Measurements from ENCODE around the gene PROSER3.

The PROSER3 gene

GRCh38 chr19:35787227-35787799 is 29.3 kb downstream of the PROSER3 start:
- Histone ChIP-seq H3K36me3 (ENCODE audit: insufficient read depth, low read length) (peaks cover 11% of the 10 kb centered on the region), H3K27ac (ENCODE audit: low read depth, low read length, poor library complexity, severe bottlenecking) (no peak overlapping the region), H4K20me1 (ENCODE audit: insufficient read depth, low read length) (no peaks in the 10 kb centered on the region), H3K4me3 (ENCODE audit: low read depth, low read length, poor library complexity, severe bottlenecking) (no peak overlapping the region), H3K4me2 (ENCODE audit: low read length) (no peak overlapping the region), H3K4me1 (ENCODE audit: insufficient read depth, low read length, severe bottlenecking) (no peaks in the 10 kb centered on the region), H3K27me3 (ENCODE audit: insufficient read depth, low read length) (no peaks in the 10 kb centered on the region), H3K9ac (ENCODE audit: low read length) (no peak overlapping the region), H3K9me3 (ENCODE audit: low read length) (no peaks in the 10 kb centered on the region), H3K9me2 (ENCODE audit: low read depth, low read length) (no peaks in the 10 kb centered on the region), H2AFZ (ENCODE audit: low read length) (no peak overlapping the region), H3K79me2 (ENCODE audit: insufficient read depth, low read length) (no peaks in the 10 kb centered on the region), H3F3A (ENCODE audit: insufficient read depth, low read length) (no peaks in the 10 kb centered on the region; the same call in 1 of the 2 replicates)
- no peak for TF ChIP-seq CTCF (IDR thresholded peaks at IDR 0.05; ENCODE audit: low read length)
- no peak for TF ChIP-seq EZH2 (IDR thresholded peaks at IDR 0.05; ENCODE audit: borderline replicate concordance, low read length)

- no peak overlapping the region for H3K9ac ChIP-seq (ENCODE audit: low read length)
- H2AFZ ChIP-seq (ENCODE audit: low read length) = no peak overlapping the region
- no peaks in the 10 kb centered on the region; the same call in 1 of the 2 replicates for H3F3A ChIP-seq (ENCODE audit: insufficient read depth, low read length)
- no peak overlapping the region for H3K4me3 ChIP-seq (ENCODE audit: low read depth, low read length, poor library complexity, severe bottlenecking)
- no peaks in the 10 kb centered on the region for H3K27me3 ChIP-seq (ENCODE audit: insufficient read depth, low read length)
- H3K9me3 ChIP-seq (ENCODE audit: low read length) = no peaks in the 10 kb centered on the region
- no peaks in the 10 kb centered on the region for H4K20me1 ChIP-seq (ENCODE audit: insufficient read depth, low read length)
- no peaks in the 10 kb centered on the region for H3K79me2 ChIP-seq (ENCODE audit: insufficient read depth, low read length)
- H3K9me2 ChIP-seq (ENCODE audit: low read depth, low read length) = no peaks in the 10 kb centered on the region
- H3K27ac ChIP-seq (ENCODE audit: low read depth, low read length, poor library complexity, severe bottlenecking) = no peak overlapping the region
- H3K36me3 ChIP-seq (ENCODE audit: insufficient read depth, low read length) = peaks cover 4% of the 10 kb centered on the region
- H3K4me2 ChIP-seq (ENCODE audit: low read length) = no peak overlapping the region
- no peaks in the 10 kb centered on the region for H3K4me1 ChIP-seq (ENCODE audit: insufficient read depth, low read length, severe bottlenecking)
- TF ChIP-seq CTCF (IDR thresholded peaks at IDR 0.05; ENCODE audit: low read length) (no peak), EZH2 (IDR thresholded peaks at IDR 0.05; ENCODE audit: borderline replicate concordance, low read length) (no peak)
Observed at GRCh38 chr19:35788205-35788960, 30.4 kb downstream of the PROSER3 start.

GRCh38 chr19:35789195-35789977 is 31.4 kb downstream of the PROSER3 start:
- no peaks in the 10 kb centered on the region for H4K20me1 ChIP-seq (ENCODE audit: insufficient read depth, low read length)
- H3K9ac ChIP-seq (ENCODE audit: low read length) = no peak overlapping the region
- TF ChIP-seq CTCF (IDR thresholded peaks at IDR 0.05; ENCODE audit: low read length) (no peak), EZH2 (IDR thresholded peaks at IDR 0.05; ENCODE audit: borderline replicate concordance, low read length) (no peak)
- no peaks in the 10 kb centered on the region for H3K79me2 ChIP-seq (ENCODE audit: insufficient read depth, low read length)
- no peak overlapping the region for H2AFZ ChIP-seq (ENCODE audit: low read length)
- no peaks in the 10 kb centered on the region for H3K4me1 ChIP-seq (ENCODE audit: insufficient read depth, low read length, severe bottlenecking)
- H3K4me2 ChIP-seq (ENCODE audit: low read length) = no peak overlapping the region
- no peaks in the 10 kb centered on the region for H3K9me3 ChIP-seq (ENCODE audit: low read length)
- H3K9me2 ChIP-seq (ENCODE audit: low read depth, low read length) = no peaks in the 10 kb centered on the region
- H3K4me3 ChIP-seq (ENCODE audit: low read depth, low read length, poor library complexity, severe bottlenecking) = no peak overlapping the region
- no peak overlapping the region for H3K27ac ChIP-seq (ENCODE audit: low read depth, low read length, poor library complexity, severe bottlenecking)
- peaks cover 4% of the 10 kb centered on the region for H3K36me3 ChIP-seq (ENCODE audit: insufficient read depth, low read length)
- H3F3A ChIP-seq (ENCODE audit: insufficient read depth, low read length) = no peaks in the 10 kb centered on the region; the same call in 1 of the 2 replicates
- H3K27me3 ChIP-seq (ENCODE audit: insufficient read depth, low read length) = no peaks in the 10 kb centered on the region

Data from OCI-LY1 (cell line).